Neural progenitor cell (in vitro differentiated cells): ENCODE measurements around the gene OGDHL. TPM values are rescaled to one million over a fixed set of nuclear protein-coding genes. Genes with fewer than 3 reads are reported as not detected.

Experiments
- DNase-seq: peaks from one replicate; pipeline ENCODE4 v3.0.0-alpha.2; 2016; ENCODE audit warnings: low spot score
- H2AFZ ChIP-seq: fragments of 200-600 bp; sonication (generic); replicated peaks from 2 replicates; pipeline ENCODE4 v1.6.1; 2016; ENCODE audit warnings: antibody characterized with exemption
- H3F3A ChIP-seq: fragments of 200-600 bp; sonication (generic); 2 replicates; pipeline ENCODE4 v1.6.1; 2016; ENCODE audit warnings: antibody characterized with exemption, low read depth
- H3K27ac ChIP-seq: fragments of 200-600 bp; sonication (generic); 2 replicates; pipeline ENCODE4 v1.5.1; 2016; ENCODE audit warnings: mild to moderate bottlenecking
- H3K27me3 ChIP-seq: fragments of 200-600 bp; sonication (generic); 2 replicates; pipeline ENCODE4 v1.6.1; 2016; ENCODE audit warnings: mild to moderate bottlenecking, moderate library complexity
- H3K36me3 ChIP-seq: fragments of 200-600 bp; sonication (generic); 2 replicates; pipeline ENCODE4 v1.5.1; 2016
- H3K4me1 ChIP-seq: fragments of 200-600 bp; sonication (generic); 2 replicates; pipeline ENCODE4 v1.6.1; 2016; ENCODE audit warnings: mixed run types
- H3K4me2 ChIP-seq: fragments of 200-600 bp; sonication (generic); 2 replicates; pipeline ENCODE4 v1.6.1; 2016
- H3K4me3 ChIP-seq: fragments of 200-600 bp; sonication (generic); 2 replicates; pipeline ENCODE4 v1.5.1; 2016
- H3K79me2 ChIP-seq: fragments of 200-600 bp; sonication (generic); 2 replicates; pipeline ENCODE4 v1.6.1; 2016; ENCODE audit warnings: low read depth
- H3K9ac ChIP-seq: fragments of 200-600 bp; sonication (generic); 2 replicates; pipeline ENCODE4 v1.6.1; 2016
- H3K9me3 ChIP-seq: fragments of 200-600 bp; sonication (generic); 2 replicates; pipeline ENCODE4 v1.5.1; 2016; ENCODE audit warnings: low read depth
- H4K20me1 ChIP-seq: fragments of 200-600 bp; sonication (generic); 2 replicates; pipeline ENCODE4 v1.6.1; 2016; ENCODE audit warnings: low read depth
- H3K27ac Mint-ChIP-seq: 3 replicates; pipeline ENCODE4 v1.8.0; 2021; ENCODE audit warnings: mixed read lengths
- H3K27me3 Mint-ChIP-seq: 2 replicates; pipeline ENCODE4 v1.8.0; 2022; ENCODE audit warnings: low read depth, mild to moderate bottlenecking, inconsistent platforms, moderate library complexity, mixed read lengths; ENCODE audit not compliant: insufficient read depth
- H3K36me3 Mint-ChIP-seq: 3 replicates; pipeline ENCODE4 v1.8.0; 2021; ENCODE audit warnings: mixed read lengths
- H3K4me1 Mint-ChIP-seq: 3 replicates; pipeline ENCODE4 v1.8.0; 2021; ENCODE audit warnings: mixed read lengths
- H3K4me3 Mint-ChIP-seq: 3 replicates; pipeline ENCODE4 v1.8.0; 2021; ENCODE audit warnings: mild to moderate bottlenecking, moderate library complexity, mixed read lengths
- H3K9me3 Mint-ChIP-seq: 3 replicates; pipeline ENCODE4 v1.8.0; 2020; ENCODE audit warnings: mixed read lengths
- CTCF ChIP-seq: fragments of 200-600 bp; sonication (generic); IDR thresholded peaks from 2 replicates; pipeline ENCODE4 v1.5.1; 2017; ENCODE audit warnings: antibody characterized with exemption, mild to moderate bottlenecking
- EZH2 ChIP-seq: fragments of 200-600 bp; sonication (generic); IDR thresholded peaks from 2 replicates; pipeline ENCODE4 v1.6.1; 2017; ENCODE audit warnings: antibody characterized with exemption, mild to moderate bottlenecking, moderate library complexity
- EZH2phosphoT487 ChIP-seq: fragments of 200-600 bp; sonication (generic); IDR thresholded peaks from 2 replicates; pipeline ENCODE4 v1.6.1; 2017; ENCODE audit warnings: antibody characterized with exemption
- total RNA-seq: library from RNA; depleted of rRNA; stranded (reverse); fragments of >200 nt; gene quantifications from 2 replicates; pipeline ENCODE4 v1.2.3, GENCODE V29; 2015; ENCODE audit warnings: low replicate concordance

Gene OGDHL
- total RNA-seq, 1 donor from 2014 or later = 0.34 TPM

- no peak overlapping the region for H3K4me3 Mint-ChIP-seq
- H3K4me1 Mint-ChIP-seq = peaks cover 3% of the 10 kb centered on the region
- no peak for DNase-seq
- H4K20me1 ChIP-seq = no peaks in the 10 kb centered on the region
- no peaks in the 10 kb centered on the region for H3F3A ChIP-seq
- no peak for TF ChIP-seq CTCF
- no peak for TF ChIP-seq EZH2
- TF ChIP-seq EZH2phosphoT487 = no peak
- H3K9me3 Mint-ChIP-seq = peaks cover 4% of the 10 kb centered on the region
- H3K9me3 ChIP-seq = peaks cover 6% of the 10 kb centered on the region
- H2AFZ ChIP-seq = no peak overlapping the region
- H3K4me1 ChIP-seq = no peaks in the 10 kb centered on the region
- H3K36me3 Mint-ChIP-seq = no peaks in the 10 kb centered on the region
- no peaks in the 10 kb centered on the region for H3K36me3 ChIP-seq
- H3K27ac ChIP-seq = no peak overlapping the region
- no peaks in the 10 kb centered on the region for H3K79me2 ChIP-seq
- H3K27me3 Mint-ChIP-seq = peaks cover 4% of the 10 kb centered on the region
- no peak overlapping the region for H3K9ac ChIP-seq
- no peak overlapping the region for H3K4me3 ChIP-seq
- no peaks in the 10 kb centered on the region for H3K27me3 ChIP-seq
- no peak overlapping the region for H3K4me2 ChIP-seq
- no peak overlapping the region for H3K27ac Mint-ChIP-seq
These were observed 48.9 kb downstream of the OGDHL start for GRCh38 chr10:49713266-49713665.

GRCh38 chr10:49711481-49711880, 50.6 kb downstream of the OGDHL start:
- H3K27ac Mint-ChIP-seq = no peak overlapping the region
- Histone ChIP-seq H3K4me1 (no peaks in the 10 kb centered on the region), H3K27ac (no peak overlapping the region), H3K27me3 (no peaks in the 10 kb centered on the region), H3K9me3 (peaks cover 6% of the 10 kb centered on the region), H3K4me3 (no peak overlapping the region), H2AFZ (no peak overlapping the region), H3K36me3 (no peaks in the 10 kb centered on the region), H3F3A (no peaks in the 10 kb centered on the region), H3K9ac (no peak overlapping the region), H4K20me1 (no peaks in the 10 kb centered on the region), H3K4me2 (no peak overlapping the region), H3K79me2 (no peaks in the 10 kb centered on the region)
- peaks cover 4% of the 10 kb centered on the region for H3K27me3 Mint-ChIP-seq
- H3K36me3 Mint-ChIP-seq = no peaks in the 10 kb centered on the region
- TF ChIP-seq CTCF (no peak), EZH2 (no peak), EZH2phosphoT487 (no peak)
- H3K4me3 Mint-ChIP-seq = no peak overlapping the region
- peaks cover 3% of the 10 kb centered on the region for H3K4me1 Mint-ChIP-seq
- H3K9me3 Mint-ChIP-seq = peaks cover 4% of the 10 kb centered on the region
- no peak for DNase-seq

GRCh38 chr10:49710966-49711365, 51.2 kb downstream of the OGDHL start:
- DNase-seq = no peak
- Mint-ChIP-seq H3K27me3 (peaks cover 9% of the 10 kb centered on the region), H3K9me3 (peaks cover 4% of the 10 kb centered on the region), H3K4me3 (no peak overlapping the region), H3K27ac (peak overlapping the region; percentile 82), H3K36me3 (no peaks in the 10 kb centered on the region), H3K4me1 (peaks cover 3% of the 10 kb centered on the region)
- H3K9me3 ChIP-seq = peaks cover 6% of the 10 kb centered on the region
- H3K4me1 ChIP-seq = no peaks in the 10 kb centered on the region
- no peaks in the 10 kb centered on the region for H4K20me1 ChIP-seq
- H3K36me3 ChIP-seq = no peaks in the 10 kb centered on the region
- H2AFZ ChIP-seq = no peak overlapping the region
- no peak overlapping the region for H3K9ac ChIP-seq
- no peak overlapping the region for H3K4me3 ChIP-seq
- H3K27ac ChIP-seq = no peak overlapping the region
- no peaks in the 10 kb centered on the region for H3F3A ChIP-seq
- H3K4me2 ChIP-seq = no peak overlapping the region
- no peaks in the 10 kb centered on the region for H3K79me2 ChIP-seq
- H3K27me3 ChIP-seq = no peaks in the 10 kb centered on the region
- no peak for TF ChIP-seq CTCF
- TF ChIP-seq EZH2phosphoT487 = no peak
- no peak for TF ChIP-seq EZH2
